ENCODE data around the gene MIER2.
"Not testable (repeated sequence)": the region's sequence is repeated elsewhere in the genome, so short reads cannot be mapped to it uniquely, and the experiment has no call there.

The MIER2 gene

DNA sequence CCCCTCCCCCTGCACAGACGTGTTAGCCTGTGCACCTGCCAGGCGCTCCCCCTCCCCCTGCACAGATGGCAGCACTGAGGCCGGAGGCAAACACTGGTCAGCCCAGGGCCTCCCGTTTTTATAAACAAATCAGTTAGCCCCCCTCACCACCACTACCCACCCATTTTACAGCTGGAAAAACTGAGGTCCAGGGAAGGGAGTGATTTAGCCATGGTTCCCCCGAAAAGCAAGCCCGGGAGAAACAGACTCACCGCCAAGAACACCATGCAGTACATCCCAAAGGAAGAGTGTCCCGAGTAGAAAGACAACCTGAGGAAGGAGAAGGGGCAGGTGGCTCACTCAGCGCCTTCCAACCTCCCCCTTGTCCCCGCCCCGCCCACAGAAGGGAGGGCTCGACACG lies 62.1 kb downstream of the MIER2 start:
- DNase-seq (ENCODE audit: low read depth) = no peak

DNA sequence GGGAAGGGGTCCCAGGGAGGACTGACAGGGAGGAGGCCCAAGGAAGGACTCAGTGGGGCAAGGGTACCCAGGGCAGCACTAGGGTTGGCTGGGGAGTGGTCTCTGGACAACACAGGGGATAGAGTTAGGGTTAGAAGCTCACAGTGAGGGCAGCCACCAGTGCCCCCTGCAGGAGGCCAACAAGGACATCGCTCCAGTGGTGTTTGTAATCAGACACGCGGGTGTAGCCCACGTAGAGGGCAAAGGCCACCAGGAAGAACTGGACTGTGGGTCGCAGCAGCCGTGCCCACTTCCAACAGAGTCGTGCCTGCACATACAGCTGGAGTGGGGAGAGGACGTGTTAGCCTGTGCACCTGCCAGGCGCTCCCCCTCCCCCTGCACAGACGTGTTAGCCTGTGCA lies 62.6 kb downstream of the MIER2 start:
- DNase-seq (ENCODE audit: low read depth) = no peak

GRCh38 chr19:281156-281853 lies 63.3 kb downstream of the MIER2 start:
- DNase-seq (ENCODE audit: low read depth) = no peak

DNA sequence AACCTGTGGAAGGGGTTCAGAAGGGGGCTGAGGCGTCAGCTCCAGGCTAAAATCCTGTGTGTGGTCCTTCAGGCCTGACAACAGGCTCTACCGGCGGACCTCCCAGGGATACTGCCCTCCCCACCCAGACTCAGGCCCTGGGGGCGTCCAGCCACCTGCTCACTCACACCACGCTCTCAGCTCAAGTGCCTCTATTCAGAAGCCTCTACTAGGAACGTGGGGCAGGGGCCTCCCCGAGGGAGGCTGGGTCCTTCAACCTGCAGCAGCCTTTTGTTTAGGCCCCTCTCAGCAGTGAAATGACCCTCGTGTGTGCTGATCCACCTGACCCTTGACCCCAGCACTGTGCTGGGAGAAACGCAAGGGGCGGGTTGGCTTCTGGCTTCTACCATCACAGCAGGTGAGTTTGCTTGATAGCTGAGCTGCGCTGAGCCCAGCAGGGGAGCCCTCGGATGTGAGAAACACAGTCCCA lies 64.0 kb downstream of the MIER2 start:
- no peak for DNase-seq (ENCODE audit: low read depth)

DNA sequence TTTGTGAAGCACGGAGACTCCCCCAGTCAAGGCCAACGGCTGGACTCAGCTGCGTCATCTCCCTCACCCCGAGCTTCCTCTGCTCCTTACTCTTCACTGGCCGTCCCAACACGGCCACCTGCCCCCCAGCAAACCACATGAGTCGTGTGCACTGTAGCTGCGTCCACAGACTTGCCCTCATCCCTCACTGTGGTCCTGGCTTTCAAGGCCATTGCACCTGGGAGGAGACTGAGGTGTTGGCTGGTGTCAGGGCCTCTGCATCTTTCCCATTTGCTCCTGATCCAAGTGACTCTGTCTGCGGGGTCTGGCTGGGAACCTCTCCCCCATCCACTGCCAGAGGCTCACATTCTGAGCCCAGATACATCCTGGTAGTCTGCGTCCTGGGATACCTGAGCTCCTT lies 64.9 kb downstream of the MIER2 start:
- no peak for DNase-seq (ENCODE audit: low read depth)

DNA sequence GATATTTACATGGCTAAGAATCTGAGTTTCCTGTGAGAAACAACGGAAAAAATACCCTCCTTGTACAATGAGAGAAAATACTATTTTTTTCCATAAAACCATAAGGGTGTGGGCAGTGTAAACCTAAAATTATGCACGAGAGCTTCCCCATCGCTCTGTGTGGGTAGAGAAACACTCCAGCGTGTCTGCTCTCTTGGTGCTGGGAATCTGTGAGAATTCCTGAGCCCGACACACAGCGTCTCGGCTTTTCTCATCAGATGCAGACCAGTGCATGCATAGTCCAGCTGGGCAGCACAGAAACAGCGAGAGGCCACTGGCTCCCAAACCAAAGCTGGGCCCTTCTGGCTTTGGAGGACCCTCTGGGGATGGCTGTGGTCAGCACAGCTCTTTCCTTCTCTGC lies 65.4 kb downstream of the MIER2 start:
- DNase-seq (ENCODE audit: low read depth) = no peak

DNA sequence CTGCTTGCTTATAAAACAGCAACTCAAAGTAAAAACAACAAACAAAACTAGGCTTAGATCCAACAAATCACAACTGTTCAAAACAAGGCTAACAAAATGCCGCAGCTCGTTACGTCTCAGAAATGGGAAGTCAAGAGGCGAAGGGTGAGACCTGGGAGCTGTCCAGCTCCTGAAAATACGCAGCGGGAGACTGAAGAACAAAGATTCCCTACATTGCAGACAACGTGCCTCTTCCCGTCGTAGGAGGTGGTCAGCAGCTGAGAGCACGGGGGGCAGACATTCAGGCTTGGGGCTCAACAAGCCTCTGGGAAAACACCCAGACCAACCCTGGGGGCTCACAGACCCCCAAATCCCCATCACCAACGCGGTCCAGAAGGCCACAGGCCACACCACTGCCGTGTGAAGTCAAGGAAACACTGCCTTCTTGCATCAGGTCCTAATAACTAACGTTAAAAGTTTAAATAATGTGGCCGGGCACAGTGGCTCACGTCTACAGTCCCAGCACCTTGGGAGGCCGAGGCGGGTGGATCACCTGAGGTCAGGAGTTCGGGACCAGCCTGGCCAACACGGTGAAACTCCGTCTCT lies 66.9 kb downstream of the MIER2 start:
- DNase-seq (ENCODE audit: low read depth) = no peak

GRCh38 chr19:277131-277530 lies 67.5 kb downstream of the MIER2 start:
- no peak for DNase-seq (ENCODE audit: low read depth)

- no peak for DNase-seq (ENCODE audit: low read depth)
Observed at GRCh38 chr19:275958-276646, 68.5 kb downstream of the MIER2 start.

DNA sequence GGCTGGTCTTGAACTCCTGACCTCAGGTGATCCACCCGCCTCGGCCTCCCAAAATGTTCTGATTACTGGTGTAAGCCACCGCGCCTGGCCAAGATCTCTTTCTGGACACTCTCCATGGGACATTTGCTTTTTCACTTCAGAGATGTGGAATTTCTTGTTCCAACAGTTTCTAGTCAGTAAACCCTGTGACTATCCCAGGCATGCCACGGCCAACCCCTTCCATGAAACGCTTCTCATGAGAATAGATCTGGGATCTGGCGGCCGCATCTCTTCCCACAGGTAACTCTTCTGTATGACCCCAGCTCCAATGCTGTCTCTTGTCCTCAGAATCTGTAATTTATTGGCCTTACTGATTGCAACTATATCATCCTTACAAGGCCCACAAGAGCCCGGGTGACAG lies 69.6 kb downstream of the MIER2 start:
- DNase-seq (ENCODE audit: low read depth) = no peak

DNA sequence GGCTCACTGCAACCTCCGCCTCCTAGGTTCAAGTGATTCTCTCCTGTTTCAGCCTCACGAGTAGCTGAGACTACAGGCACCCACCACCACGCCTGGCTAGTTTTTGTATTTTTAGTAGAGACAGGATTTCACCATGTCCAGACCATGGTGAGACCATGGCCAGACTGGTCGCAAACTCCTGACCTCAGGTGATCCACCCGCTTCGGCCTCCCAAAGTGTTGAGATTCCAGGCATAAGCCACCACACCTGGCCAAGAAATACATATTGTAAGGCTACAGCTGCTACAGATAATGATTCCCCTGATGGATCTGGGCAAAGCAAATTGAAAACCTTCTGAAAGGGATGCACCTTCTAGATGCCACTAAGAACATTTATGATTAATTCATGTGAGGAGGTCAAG lies 71.2 kb downstream of the MIER2 start:
- no peak for DNase-seq (ENCODE audit: low read depth)

DNA sequence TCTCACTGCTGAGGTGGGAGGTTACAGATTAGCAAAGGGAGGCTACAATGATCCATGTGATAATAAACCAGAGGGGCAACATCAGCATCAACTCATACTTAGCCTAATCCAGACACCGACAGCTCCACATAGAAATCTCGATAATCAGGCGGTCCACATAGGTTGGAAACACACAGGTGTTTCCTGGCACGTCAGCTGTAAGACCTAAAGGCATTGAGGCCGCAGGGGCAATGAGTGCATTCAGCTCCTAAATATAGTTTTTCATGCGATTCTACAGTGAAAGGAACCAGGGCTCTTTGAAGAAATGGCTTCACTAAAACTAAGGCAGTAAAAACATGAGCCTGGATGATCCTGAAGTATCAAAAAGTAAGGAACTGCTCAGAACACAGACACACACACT lies 72.7 kb downstream of the MIER2 start:
- DNase-seq (ENCODE audit: low read depth) = no peak

- DNase-seq (ENCODE audit: low read depth) = not testable (repeated sequence)
Observed at GRCh38 chr19:270766-271318, 73.8 kb downstream of the MIER2 start.

DNA sequence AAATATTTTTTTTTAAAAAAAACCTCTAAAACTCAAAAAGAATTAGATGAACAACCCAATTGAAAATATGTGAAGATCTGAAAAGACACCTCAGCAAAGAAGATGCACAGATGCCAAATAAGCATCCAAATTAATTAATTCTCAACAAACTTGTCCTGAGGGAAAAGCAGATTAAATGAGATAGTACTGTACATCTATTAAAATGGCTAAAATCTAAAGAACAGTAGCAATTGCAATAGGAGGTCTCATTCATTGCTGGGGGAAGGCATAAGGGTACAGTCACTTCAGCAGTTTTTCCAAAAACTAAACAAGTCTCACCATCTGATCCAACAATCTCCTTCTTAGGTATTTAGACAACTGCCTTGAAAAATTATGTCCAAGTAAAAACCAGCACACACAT lies 75.4 kb downstream of the MIER2 start:
- DNase-seq (ENCODE audit: low read depth) = no peak

DNA sequence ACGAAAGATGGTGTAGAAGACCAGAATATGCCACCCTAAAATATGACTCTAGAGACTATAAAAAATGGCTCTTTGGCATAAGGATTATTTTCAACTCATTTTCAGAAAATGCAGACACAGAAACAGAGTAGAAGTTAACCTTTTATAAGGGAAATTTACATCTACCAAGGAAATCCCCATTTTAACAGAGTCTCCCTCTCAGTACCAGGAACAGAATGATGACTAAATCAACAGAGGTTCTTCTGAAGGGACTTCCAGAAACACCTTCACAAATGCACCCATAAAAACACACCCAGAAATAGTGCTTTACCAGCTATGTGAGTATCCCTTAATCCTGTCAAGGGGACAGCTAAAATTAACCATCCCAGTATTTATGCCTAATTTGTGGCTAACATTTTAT lies 82.5 kb downstream of the MIER2 start:
- no peak for DNase-seq (ENCODE audit: low read depth)

DNA sequence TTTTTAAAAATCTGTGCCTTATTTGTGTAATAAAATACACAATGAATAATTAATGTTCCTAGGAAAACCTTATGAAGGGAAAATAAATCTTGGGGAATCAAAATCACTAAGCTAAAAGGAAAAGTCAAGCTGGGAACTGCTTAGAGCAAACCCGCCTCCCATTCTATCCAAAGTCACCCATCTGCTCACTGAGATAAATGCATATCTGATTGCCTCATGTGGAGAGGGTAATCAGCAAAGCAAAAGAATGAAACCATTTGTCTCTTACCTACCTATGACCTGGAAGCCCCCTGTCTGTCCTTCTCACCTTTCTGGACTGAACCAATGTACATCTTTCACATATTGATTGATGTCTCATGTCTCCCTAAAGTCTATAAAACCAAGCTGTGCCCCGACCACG lies 87.8 kb downstream of the MIER2 start:
- DNase-seq (ENCODE audit: low read depth) = not testable (repeated sequence)

Measured in stimulated activated CD4-positive, alpha-beta T cell treated with anti-CD3 and anti-CD28 coated beads, Interleukin-2, amount 100 ng/mL, for 4 hours (primary cell).